Posterior vena cava (tissue), 2 donors: ENCODE results near the gene WAS. TPM values are rescaled to one million over a fixed set of nuclear protein-coding genes. Genes with fewer than 3 reads are reported as not detected.
"Not testable (repeated sequence)": the region's sequence is repeated elsewhere in the genome, so short reads cannot be mapped to it uniquely, and the experiment has no call there.

Experiments
- DNase-seq: peaks from one replicate; pipeline ENCODE4 v3.0.0-alpha.2; 2020; ENCODE audit warnings: low spot score
- intact Hi-C, 2 donors: fragments of 100-400 bp; cut with DNase I; formaldehyde crosslinking; loops; one replicate each; pipeline versions ENCODE4 v1.14.1 to v1.14.2; 2022 to 2023
- long read RNA-seq, 2 donors: library from polyadenylated mRNA; unstranded; transcript quantifications; one replicate each; pipeline ENCODE4 v2.0.0, GENCODE V29; 2020 to 2021
- total RNA-seq, 2 donors: library from RNA; stranded (reverse); fragmentation: NEBNext Ultra II Directional; extraction: Animal tissue kit (Norgen Biotek cat#: 25700); gene quantifications; one replicate each; pipeline ENCODE4 v1.2.1, GENCODE V29; 2021
- donor health status: DM: yes; HTN: yes; CAD: no.
- donor health status: DM: yes; HTN: yes; CAD: no.

The WAS gene
- total RNA-seq = 10 to 100 TPM in 1 of 2 donors, 1 to 10 TPM in 1; 7.3 to 12.2 TPM
- long read RNA-seq, donor 1 = 0 reads
- long read RNA-seq, donor 2, partial matches to known transcripts = 0 of 1 reads
- long read RNA-seq, donor 2, other reads (novel, unspliced or antisense) = 1 of 1 reads

DNA sequence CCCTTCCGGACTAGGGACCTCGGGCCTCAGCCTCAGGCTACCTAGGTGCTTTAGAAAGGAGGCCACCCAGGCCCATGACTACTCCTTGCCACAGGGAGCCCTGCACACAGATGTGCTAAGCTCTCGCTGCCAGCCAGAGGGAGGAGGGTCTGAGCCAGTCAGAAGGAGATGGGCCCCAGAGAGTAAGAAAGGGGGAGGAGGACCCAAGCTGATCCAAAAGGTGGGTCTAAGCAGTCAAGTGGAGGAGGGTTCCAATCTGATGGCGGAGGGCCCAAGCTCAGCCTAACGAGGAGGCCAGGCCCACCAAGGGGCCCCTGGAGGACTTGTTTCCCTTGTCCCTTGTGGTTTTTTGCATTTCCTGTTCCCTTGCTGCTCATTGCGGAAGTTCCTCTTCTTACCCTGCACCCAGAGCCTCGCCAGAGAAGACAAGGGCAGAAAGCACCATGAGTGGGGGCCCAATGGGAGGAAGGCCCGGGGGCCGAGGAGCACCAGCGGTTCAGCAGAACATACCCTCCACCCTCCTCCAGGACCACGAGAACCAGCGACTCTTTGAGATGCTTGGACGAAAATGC is at the start of gene WAS:
WAS (plus strand) TSS at position 389 of the 572 bp plus-strand sequence; CDS start at position 444, 55 bp downstream.
- intact Hi-C loops = no loop called here

DNA sequence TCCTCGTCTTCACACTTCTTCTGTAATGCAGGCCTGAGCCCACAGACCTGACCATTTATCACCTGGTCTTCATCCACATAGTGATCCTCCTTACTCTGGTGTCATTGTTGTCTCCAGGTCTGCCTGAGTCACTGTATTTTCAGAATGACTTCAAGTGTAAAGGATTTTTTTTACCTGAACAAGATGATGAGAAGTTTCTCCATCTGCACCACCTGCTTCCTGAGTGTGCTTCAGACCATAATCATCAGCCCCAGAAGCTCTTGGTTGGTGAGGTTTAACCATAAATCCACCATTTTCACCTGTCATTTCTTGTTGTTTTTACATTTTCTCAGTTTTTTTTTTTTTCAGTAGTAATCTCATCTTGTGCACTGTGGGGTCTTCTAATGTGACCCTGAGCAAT is 47.3 kb upstream of the WAS start:
- intact Hi-C loops = no loop called here
- no peak for DNase-seq

More for the DNA sequence above, at the start of gene WAS:
- peak; percentile 76 for DNase-seq

DNA sequence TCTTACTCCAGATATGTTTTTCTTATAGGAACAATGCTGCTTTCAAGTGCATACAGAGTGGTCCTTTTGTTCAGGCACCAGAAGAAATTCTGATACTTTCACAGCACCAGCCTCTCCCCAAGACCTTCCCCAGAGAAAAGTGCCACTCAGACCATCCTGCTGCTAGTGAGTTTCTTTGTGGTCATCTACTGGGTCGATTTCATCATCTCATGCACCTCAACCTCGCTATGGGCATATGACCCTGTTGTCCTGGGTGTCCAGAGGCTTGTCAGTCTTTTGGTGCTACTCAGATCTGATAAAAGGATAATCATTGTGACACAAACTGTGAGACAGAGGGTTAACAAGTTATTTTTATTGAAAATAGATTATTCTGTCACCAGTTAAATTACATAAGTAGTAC is 46.8 kb upstream of the WAS start:
- intact Hi-C loops = no loop called here
- DNase-seq = no peak

DNA sequence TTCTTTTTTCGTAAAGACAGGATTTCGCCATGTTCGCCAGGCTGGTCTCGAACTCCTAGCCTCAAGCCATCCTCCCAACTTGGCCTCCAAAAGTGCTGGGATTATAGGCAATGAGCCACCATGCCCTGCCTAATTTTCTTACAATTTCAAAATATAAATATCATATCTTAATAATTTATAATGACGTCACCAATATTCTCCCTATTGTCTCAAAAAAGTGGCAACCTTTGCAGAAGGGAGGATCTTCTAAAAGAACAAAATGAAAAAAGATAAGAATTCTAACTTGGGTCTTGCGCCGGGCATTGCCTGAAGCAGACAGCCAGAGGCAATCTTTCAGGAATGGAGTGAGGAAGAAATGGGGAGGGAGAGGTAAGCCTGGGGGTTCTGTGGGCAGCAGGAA is 37.9 kb upstream of the WAS start:
- DNase-seq = no peak
- intact Hi-C loops = no loop called here

DNA sequence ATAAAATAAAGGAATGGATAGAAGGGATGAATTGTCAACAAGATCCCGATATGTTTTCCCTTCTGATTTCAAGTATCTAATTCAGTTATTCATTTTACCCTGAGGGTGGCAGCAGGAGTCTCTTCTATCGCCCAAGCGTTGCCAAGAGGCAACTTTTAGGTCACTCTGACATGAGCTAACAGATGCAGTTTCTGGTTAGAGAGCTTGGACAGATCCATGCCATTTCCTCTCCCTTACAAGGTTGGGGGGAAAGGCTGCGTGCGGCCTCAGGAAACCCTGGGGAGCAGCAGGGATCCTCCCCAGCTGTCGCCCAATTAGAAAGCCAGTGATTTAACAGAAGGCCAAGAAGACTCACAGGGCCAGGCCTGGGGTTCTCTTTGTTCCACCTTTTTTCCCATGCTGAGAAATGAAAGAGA is 35.3 kb upstream of the WAS start:
- no peak for DNase-seq

DNA sequence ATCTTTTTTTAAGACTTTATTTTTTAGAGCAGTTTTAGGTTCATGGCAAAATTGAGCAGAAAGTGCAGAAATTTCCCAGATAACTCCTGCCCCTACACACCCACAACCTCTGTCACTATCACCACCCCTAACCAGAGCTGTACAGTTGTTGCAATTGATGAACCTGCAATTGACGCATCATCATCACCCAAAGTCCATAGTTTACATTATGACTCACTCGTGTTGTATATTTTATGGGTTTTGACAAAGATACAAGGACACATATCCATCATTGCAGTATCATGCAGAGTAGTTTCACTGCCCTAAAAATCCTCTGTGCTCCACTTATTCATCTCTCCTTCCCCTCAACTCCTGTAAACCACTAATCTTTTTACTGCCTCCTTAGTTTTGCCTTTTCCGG is 34.5 kb upstream of the WAS start:
- intact Hi-C loops = no loop called here
- no peak for DNase-seq

More for the DNA sequence above, 35.3 kb upstream of the WAS start:
- intact Hi-C loops = no loop called here

DNA sequence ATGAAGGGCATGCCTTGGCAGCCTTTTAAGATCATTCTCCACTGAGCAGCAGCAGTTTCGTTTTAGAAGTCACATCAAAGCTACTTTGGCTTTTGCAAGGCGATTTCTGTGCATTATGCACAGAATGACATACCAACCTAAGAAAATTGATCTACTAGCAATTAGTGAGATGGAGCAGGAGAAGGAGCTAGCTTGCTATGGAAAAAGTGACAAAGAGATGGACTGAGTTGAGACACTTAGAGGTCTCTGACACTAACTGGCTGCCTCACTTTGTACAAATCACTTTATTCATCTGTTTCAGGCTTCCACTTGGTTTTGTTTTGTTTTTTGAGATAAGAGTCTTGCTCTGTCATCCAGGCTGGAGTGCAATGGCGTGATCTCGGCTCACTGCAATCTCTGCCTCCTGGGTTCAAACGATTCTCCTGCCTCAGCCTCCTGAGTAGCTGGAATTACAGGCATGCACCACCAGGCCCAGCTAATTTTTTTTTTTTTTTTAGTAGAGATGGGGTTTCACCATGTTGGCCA is 31.5 kb upstream of the WAS start:
- intact Hi-C loops, DNase-seq: not testable (repeated sequence)

DNA sequence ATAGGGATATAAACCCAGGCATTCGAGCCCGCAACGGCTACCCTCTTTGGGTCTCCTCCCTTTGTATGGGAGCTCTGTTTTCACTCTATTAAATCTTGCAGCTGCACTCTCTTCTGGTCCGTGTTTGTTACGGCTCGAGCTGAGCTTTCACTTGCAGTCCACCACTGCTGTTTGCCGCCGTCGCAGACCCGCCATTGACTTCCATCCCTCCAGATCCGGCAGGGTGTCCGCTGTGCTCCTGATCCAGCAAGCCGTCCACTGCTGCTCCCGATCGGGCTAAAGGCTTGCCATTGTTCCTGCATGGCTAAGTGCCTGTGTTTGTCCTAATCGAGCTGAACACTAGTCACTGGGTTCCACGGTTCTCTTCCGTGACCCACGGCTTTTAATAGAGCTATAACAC is 28.9 kb upstream of the WAS start:
- intact Hi-C loops = not testable (repeated sequence)
- peak; percentile 64 for DNase-seq

DNA sequence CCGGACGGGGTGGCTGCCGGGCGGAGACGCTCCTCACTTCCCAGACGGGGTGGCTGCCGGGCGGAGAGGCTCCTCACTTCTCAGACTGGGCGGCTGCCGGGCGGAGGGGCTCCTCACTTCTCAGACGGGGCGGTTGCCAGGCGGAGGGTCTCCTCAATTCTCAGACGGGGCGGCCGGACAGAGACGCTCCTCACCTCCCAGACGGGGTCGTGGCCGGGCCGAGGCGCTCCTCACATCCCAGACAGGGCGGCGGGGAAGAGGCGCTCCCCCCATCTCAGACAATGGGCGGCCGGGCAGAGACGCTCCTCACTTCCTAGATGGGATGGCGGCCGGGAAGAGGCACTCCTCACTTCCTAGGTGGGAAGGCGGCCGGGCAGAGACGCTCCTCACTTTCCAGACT is 23.9 kb upstream of the WAS start:
- intact Hi-C loops, DNase-seq: not testable (repeated sequence)

DNA sequence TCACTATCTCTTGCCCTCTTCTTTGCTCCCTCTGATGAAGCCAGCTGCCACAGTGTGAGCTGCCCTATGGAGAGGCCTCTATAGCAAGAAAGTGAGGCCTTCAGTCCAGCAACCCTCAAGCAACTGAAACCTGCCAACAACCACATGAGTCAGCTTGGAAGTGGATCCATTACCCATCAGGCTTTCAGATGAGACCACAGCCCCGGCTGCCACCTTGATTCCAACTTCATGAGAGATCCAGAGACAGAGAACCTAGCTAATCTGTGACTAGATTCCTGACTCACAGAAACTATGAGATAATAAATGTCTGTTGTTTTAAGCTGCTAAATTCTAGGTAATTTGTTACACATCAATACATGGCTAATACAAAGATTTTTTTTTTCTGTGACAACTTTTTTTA is 20.4 kb upstream of the WAS start:
- intact Hi-C loops = no loop called here
- no peak for DNase-seq

DNA sequence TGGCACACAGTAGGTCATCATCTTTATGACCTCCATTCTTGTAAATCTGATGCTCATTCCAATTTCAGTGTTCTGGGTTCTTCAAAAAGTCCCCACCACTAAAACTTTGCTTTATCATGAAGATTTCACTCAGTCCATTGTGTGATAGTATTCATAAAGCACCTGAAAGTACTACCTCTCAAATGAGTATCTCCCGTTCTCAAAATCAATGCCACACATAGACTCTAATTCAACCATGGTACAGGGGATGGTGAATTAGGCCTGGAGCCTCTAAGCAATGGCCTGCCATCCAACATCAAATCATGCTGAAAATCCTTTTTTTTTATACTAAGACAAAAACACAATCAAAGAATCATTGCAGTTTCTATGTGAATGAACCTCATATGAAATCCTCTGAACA is 19.4 kb upstream of the WAS start:
- DNase-seq = no peak
- intact Hi-C loops = no loop called here

DNA sequence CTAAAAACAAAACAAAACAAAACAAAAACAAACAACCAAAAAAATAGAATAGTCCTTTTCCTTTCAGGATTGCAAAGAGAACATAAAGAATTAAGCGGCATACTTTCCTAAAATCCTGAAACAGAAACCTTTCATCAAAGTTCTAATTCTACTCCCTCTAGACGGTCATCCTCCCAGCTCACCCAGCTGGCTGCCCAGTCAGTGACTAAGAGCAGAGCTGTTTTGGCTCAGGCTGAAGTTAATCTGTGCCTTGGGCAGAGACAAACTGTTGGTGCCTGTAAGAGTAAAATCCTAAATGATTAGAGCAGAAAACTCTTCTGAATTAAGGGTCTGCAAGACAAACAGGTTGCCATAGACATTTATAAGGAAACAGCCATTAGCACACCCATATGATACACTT is 17.6 kb upstream of the WAS start:
- DNase-seq = peak; percentile 14

DNA sequence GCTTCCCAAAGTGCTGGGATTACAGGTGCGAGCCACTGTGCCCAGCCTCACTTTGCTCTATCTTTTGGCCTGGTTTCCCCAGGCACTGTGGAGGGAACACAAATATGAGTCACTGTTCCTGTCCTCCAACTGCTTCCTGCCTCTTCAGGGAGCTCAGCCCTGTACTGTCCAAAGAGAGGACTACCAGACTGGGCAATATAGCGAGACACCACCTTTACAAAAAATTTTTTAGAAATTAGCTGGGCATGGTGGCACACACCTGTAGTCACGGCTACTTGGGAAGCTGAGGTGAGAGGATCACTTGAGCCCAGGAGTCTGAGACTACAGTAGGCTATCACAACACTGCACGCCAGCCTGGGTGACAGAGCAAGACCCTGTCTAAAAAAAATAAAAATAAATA is 16.9 kb upstream of the WAS start:
- DNase-seq = peak; percentile 35
- intact Hi-C loops = no loop called here

More for the DNA sequence above, 17.6 kb upstream of the WAS start:
- intact Hi-C loops = no loop called here

DNA sequence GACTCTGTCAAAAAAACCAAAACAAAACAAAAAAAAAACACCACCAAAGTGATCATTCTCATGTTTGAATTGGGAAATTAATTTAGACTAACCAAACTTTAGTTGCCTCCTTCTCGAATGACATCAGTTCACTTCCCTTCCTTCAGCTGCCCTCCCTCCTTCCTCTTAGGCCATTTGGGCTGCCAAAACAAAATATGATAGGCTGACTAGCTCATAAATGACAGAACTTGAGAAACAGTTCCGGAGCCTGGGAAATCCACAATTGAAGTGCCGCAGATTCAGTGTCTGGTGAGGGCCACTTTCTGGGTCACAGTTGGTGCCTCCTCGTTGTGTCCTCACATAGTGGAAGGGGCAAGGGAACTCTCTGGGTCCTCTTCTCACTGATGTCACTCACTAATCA is 16.1 kb upstream of the WAS start:
- peak; percentile 2 for DNase-seq
- intact Hi-C loops = no loop called here

DNA sequence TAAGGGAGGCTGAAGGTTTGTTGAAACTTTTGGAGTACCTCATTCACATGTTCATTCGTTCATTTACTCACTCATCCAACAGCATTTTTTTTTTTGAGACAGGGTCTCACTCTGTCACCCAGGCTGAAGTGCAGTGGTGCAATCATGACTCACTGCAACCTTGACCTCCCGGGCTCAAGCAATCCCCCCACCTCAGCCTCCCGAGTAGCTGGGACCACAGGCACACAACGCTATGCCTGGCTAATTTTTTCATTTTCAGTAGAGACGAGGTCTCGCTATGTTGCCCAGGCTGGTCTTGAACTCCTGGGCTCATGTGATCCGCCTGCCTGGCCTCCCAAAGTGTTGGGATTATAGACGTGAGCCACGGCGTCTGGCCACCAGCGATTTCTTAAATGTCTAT is 15.4 kb upstream of the WAS start:
- peak; percentile 30 for DNase-seq
- intact Hi-C loops = not testable (repeated sequence)

DNA sequence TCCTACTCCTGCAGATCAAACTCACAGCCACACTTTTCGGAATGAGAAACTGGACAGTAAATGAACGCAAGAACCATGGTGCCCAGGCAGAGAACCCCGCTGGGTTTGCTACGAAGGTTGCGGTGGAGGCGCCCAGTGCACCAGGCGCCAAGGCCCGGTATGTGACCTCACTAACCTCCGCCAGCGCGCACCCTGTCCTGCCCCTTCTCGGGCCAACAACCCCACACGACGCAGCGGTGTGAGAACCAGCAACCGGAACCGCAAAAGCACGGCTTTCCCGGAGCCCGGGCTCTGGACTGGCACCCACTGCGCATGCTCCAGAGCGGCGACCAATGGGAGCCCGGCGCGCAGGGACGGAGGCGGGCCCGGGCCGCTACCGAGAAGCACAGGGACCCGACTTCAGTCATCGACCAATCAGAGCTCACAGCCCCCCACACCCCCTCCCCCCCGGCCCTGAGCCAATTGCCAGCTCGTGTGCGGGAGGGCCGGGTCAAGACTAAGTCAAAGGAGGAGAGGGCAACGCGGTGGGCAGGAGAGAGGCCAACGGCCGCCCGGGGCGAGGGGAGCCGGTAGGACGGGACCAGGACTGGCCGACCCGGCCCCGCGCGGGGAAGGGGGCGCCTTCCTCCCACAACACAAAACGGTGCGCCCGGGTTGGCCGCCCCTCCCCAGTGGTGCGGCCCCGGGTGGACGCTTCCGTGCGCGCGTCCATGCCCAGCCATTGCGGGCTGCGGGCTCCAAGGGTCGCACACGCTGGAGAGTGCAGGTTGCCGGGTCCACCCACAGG is 7.3 kb upstream of the WAS start:
- intact Hi-C loops = no loop called here
- peak; percentile 95 for DNase-seq

DNA sequence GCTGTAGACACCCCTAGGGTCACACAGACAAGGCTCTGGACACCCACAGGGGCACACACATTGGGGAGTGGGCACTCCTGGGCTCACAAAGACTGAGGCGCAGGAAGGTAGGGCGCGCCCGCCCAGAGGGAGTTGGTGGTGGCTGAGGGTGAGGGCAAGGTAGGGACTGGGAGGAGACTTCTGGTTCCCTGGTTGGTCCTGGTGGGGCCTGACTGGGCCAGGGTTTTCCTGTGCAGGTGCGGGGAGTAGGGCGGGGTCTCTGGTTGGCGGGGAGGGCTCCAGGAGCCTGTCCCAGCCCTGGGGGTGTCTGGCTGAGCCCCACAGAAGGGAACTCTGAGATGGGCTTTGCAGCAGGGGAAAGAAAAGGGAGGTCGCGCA is 6.7 kb upstream of the WAS start:
- intact Hi-C loops = no loop called here
- DNase-seq = peak; percentile 77

DNA sequence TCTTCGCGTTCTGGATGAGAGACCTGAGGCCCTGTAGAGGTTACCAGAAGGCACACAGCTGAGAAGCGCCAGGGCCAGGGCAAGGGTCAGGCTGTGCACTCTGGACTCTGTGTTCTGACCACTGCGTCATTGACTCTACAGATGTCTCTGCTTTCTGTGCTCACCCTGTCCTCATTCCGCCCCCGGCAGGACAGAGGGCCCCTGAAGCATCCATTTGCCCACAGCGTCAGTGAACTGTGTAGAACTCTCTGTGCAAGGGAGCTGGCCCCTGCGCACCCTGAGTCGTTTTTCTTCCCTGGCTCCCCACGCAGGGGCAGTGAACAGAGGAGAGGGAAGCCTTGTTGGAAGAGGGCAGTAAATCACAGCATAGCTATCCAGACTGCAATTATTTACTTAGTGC is 6.1 kb upstream of the WAS start:
- intact Hi-C loops = no loop called here
- peak; percentile 71 for DNase-seq

DNA sequence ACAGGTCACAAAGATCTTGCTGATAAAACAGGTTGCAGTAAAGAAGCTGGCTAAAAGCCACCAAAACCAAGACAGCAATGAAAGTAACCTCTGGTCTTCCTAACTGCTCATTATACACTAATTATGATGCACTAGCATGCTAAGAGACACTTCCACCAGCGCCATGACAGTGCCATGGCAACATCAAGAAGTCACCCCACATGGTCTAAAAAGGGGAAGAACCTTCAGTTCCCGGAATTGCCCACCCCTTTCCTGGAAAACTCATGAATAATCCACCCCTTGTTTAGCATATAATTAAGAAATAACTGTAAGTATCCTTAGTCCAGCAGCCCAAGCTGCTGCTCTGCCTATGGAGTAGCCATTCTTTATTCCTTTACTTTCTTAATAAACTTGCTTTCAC is 3.1 kb upstream of the WAS start:
- DNase-seq = peak; percentile 73
- intact Hi-C loops = not testable (repeated sequence)

DNA sequence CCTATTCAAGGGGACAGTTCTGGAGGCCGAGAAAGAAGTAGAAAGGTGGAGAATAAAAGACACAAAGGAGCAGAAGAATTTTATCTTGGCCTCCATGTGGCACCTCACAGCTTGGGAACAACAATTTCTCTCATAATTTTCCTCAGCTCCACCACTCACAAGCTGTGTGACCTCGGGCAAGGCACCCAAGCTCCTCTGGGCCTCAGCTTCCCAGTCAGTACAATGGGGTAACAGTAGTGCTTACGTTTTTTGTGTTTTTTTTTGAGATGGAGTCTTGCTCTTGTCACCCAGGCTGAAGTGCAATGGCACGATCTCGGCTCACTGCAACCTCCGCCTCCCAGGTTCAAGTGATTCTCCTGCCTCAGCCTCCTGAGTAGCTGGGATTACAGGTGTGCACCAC is 2.7 kb upstream of the WAS start:
- DNase-seq, intact Hi-C loops: not testable (repeated sequence)
